DOHH2 (cell line): ENCODE data around the gene SULF2.

ENCODE experiments used
- H3F3A ChIP-seq: fragments of 200-600 bp; sonication (generic), shearing (Covaris generic); 2 replicates; pipeline ENCODE4 v1.6.0; 2016; ENCODE audit warnings: antibody characterized with exemption, mild to moderate bottlenecking; ENCODE audit not compliant: control insufficient read depth, insufficient read depth
- H3K27ac ChIP-seq: fragments of 200-600 bp; sonication (generic); 2 replicates; pipeline ENCODE4 v1.5.1; 2014; ENCODE audit warnings: low read depth, mild to moderate bottlenecking, low read length, moderate library complexity
- H3K27me3 ChIP-seq: fragments of 200-600 bp; sonication (generic); 2 replicates; pipeline ENCODE4 v1.6.1; 2014; ENCODE audit warnings: mild to moderate bottlenecking, low read length, mixed read lengths; ENCODE audit not compliant: control insufficient read depth
- H3K36me3 ChIP-seq: fragments of 200-600 bp; sonication (generic); 2 replicates; pipeline ENCODE4 v1.6.1; 2014; ENCODE audit warnings: mild to moderate bottlenecking, low read length, moderate library complexity, mixed read lengths; ENCODE audit not compliant: control insufficient read depth
- H3K4me1 ChIP-seq: fragments of 200-600 bp; sonication (generic); 2 replicates; pipeline ENCODE4 v1.6.1; 2014; ENCODE audit warnings: mild to moderate bottlenecking, low read length, mixed read lengths; ENCODE audit not compliant: control insufficient read depth
- H3K4me2 ChIP-seq: fragments of 200-600 bp; sonication (generic); 2 replicates; pipeline ENCODE4 v1.6.0; 2014; ENCODE audit warnings: mild to moderate bottlenecking, low read length, moderate library complexity
- H3K4me3 ChIP-seq: fragments of 200-600 bp; sonication (generic); 2 replicates; pipeline ENCODE4 v1.5.1; 2014; ENCODE audit warnings: mild to moderate bottlenecking, low read length, mixed read lengths
- H3K79me2 ChIP-seq: fragments of 200-600 bp; sonication (generic); 2 replicates; pipeline ENCODE4 v1.6.1; 2014; ENCODE audit warnings: mild to moderate bottlenecking, low read length, mixed read lengths; ENCODE audit not compliant: control insufficient read depth
- H3K9me2 ChIP-seq: fragments of 200-600 bp; sonication (generic); replicated peaks from 2 replicates; pipeline ENCODE4 v1.6.1; 2014; ENCODE audit warnings: mild to moderate bottlenecking, low read length, mixed read lengths; ENCODE audit not compliant: control insufficient read depth
- H3K9me3 ChIP-seq: fragments of 200-600 bp; sonication (generic); 2 replicates; pipeline ENCODE4 v1.6.1; 2014; ENCODE audit warnings: antibody characterized with exemption, low read length, mixed read lengths; ENCODE audit not compliant: control insufficient read depth, insufficient read depth
- H4K20me1 ChIP-seq: fragments of 200-600 bp; sonication (generic); 2 replicates; pipeline ENCODE4 v1.6.0; 2014; ENCODE audit warnings: low read depth, mild to moderate bottlenecking, antibody characterized with exemption, low read length, moderate library complexity; ENCODE audit not compliant: control insufficient read depth, insufficient read depth
- CTCF ChIP-seq: fragments of 200-600 bp; sonication (generic); IDR thresholded peaks from one replicate; pipeline ENCODE4 v1.5.1; 2014; ENCODE audit warnings: antibody characterized with exemption, mild to moderate bottlenecking, low read depth, low read length; ENCODE audit not compliant: poor library complexity, severe bottlenecking
- EZH2phosphoT487 ChIP-seq: fragments of 200-600 bp; sonication (generic); IDR thresholded peaks from 2 replicates; pipeline ENCODE4 v1.6.1; 2017; ENCODE audit warnings: borderline replicate concordance, mild to moderate bottlenecking, antibody characterized with exemption, low read length, moderate library complexity, mixed read lengths

The SULF2 gene

GRCh38 chr20:47792021-47792618 is 6.8 kb upstream of the SULF2 start:
- H3K4me3 ChIP-seq = no peak overlapping the region
- no peak overlapping the region for H3K4me2 ChIP-seq
- H3K27me3 ChIP-seq = peaks cover 14% of the 10 kb centered on the region
- H3K9me2 ChIP-seq = no peaks in the 10 kb centered on the region
- no peaks in the 10 kb centered on the region for H3K79me2 ChIP-seq
- no peaks in the 10 kb centered on the region for H3F3A ChIP-seq
- no peak for TF ChIP-seq EZH2phosphoT487
- no peak for TF ChIP-seq CTCF
- H3K4me1 ChIP-seq = no peaks in the 10 kb centered on the region
- H3K27ac ChIP-seq = no peak overlapping the region
- H4K20me1 ChIP-seq = no peaks in the 10 kb centered on the region
- no peaks in the 10 kb centered on the region for H3K36me3 ChIP-seq
- no peaks in the 10 kb centered on the region for H3K9me3 ChIP-seq

- Histone ChIP-seq H3K27ac (no peak overlapping the region), H3K4me3 (no peak overlapping the region), H3K4me1 (no peaks in the 10 kb centered on the region), H3K9me3 (no peaks in the 10 kb centered on the region), H4K20me1 (no peaks in the 10 kb centered on the region), H3K27me3 (peaks cover 23% of the 10 kb centered on the region), H3K9me2 (no peaks in the 10 kb centered on the region), H3K36me3 (no peaks in the 10 kb centered on the region), H3F3A (no peaks in the 10 kb centered on the region), H3K79me2 (no peaks in the 10 kb centered on the region; the same call in 1 of the 2 replicates), H3K4me2 (no peak overlapping the region)
- TF ChIP-seq EZH2phosphoT487 (no peak), CTCF (no peak)
Observed at GRCh38 chr20:47791084-47791599, 5.9 kb upstream of the SULF2 start.

DNA sequence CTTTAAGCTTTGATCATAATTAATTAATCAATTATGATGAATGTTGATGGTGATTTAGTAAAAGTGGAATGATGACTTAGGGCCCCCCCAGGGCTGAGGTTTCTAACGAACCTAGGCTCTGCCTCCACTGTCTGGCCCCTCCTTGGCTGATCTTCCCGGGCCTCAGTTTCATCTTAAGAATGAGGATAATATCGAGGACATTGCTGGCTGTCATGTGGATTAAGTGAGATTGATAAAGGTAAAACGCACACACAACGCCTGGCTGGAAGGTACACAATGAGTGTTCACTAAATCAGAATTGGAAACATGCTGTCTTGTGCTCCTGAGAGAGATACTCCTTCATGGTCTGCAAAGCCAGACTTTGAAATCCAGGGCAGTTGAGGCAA is 5.3 kb upstream of the SULF2 start:
- Histone ChIP-seq H3K4me2 (no peak overlapping the region), H3K9me3 (no peaks in the 10 kb centered on the region), H3K9me2 (no peaks in the 10 kb centered on the region), H3K4me1 (no peaks in the 10 kb centered on the region), H3F3A (no peaks in the 10 kb centered on the region), H3K27ac (no peak overlapping the region), H4K20me1 (no peaks in the 10 kb centered on the region), H3K79me2 (no peaks in the 10 kb centered on the region; the same call in 1 of the 2 replicates), H3K4me3 (no peak overlapping the region), H3K36me3 (no peaks in the 10 kb centered on the region), H3K27me3 (peaks cover 23% of the 10 kb centered on the region)
- TF ChIP-seq EZH2phosphoT487 (no peak), CTCF (no peak)
